GM21423 (cell line): ENCODE results near the gene SH3TC1.

Experiments used
- ATAC-seq: cut with Tn5 transposase; IDR thresholded peaks from one replicate; pipeline ENCODE4 v1.9.1; 2021; ENCODE audit warnings: mild to moderate bottlenecking, moderate library complexity; ENCODE audit not compliant: unreplicated experiment

The SH3TC1 gene

DNA sequence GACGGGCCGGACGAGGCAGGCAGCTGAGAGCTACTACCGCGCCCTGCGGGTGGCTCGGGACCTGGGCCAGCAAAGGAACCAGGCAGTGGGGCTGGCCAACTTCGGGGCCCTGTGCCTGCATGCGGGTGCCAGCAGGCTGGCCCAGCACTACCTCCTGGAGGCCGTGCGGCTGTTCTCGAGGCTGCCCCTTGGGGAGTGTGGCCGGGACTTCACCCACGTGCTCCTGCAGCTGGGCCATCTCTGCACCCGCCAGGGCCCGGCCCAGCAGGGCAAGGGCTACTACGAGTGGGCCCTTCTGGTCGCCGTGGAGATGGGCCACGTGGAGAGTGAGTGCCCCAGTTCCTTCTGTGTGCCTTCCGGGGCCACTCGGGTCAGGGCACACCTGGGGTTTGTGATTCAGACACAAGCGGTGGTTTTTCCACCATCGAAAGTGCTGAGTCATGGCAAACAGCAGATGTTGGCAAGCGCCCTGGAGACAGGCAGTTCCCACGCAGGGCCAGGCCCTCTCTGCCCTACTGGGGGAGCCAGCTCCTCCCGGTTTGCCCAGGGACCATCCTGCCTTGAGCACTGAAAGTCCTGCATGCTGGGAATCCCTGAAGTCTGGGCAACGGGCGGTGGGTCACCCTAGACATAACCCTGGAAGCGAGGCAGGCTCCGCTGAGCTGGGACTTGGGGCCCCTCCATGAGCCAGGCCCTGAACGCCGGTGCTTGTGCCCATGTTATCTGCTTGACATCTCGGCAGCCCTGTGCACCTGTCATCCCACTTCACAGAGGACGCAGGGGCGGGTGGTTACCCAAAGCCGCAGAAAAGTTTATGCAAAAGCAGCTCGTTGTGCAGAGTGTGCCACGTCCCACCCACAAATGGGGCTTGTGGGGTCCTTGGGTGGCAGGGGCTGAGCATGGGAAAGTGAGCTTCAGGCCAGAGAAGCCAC, 29.5 kb downstream of the SH3TC1 start:
- peak; percentile 70 for ATAC-seq

DNA sequence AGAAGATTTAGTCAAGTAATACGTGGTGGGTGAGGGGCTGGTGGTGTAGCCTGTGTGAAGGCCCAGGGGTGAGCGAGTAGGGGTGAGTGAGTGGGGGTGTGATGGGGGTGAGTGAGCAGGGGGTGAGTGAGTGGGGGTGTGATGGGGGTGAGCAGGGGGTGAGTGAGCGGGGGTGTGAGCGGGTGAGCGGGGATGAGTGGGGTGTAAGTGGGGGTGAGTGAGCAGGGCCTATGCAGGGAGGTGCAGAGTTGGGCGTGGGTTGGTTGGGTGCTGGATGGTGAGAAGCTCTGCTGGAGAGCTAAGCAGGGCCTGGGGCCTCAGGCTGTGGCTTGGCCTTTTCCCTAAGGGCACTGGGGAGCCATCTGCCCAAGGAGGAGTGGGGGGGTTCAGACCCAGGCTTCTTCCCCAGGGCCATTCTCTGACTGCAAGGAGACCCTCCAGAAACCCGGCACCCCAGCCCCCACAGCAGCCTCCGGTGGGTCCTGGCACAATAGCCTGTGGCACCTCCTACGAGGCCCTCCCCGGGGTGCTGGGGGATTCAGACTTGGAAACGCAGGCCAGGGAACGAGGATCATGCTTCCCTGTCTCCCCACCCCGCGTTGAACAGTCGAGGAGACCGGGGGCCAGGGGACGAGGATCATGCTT, 30.4 kb downstream of the SH3TC1 start:
- no peak for ATAC-seq

DNA sequence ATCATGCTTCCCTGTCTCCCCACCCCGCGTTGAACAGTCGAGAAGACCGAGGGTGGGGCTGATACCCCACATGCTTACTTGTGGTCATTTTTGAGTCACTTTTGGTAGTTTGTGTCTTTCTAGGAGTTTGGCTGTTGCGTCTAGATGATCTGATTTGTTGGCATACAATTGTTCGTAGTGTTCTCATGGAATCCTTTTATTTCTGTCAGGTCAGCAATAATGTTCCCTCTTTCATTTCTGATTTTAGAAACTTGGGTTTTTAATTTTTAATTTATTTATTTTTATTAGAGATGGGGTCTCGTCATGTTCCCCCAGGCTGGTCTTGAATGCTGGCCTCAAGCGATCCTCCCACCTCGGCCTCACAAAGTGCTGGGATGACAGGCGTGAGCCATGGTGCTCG, 30.9 kb downstream of the SH3TC1 start:
- ATAC-seq, result no peak

DNA sequence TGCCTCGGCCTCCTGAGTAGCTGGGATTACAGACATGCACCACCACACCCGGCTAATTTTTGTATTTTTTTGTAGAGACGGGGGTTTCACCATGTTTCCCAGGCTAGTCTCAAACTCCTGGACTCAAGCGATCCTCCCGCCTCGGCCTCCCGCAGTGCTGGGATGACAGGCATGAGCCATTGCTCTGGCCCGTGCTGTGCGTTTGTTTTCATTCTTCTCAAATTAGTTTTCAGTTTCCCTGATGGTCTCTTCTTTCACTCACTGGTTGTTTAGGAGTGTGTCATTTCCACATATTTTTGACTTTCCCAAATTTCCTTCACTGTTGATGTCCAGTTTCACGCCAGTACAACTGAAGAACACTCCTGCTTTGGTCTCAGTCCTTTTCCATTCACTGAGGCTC, 31.8 kb downstream of the SH3TC1 start:
- no peak for ATAC-seq

DNA sequence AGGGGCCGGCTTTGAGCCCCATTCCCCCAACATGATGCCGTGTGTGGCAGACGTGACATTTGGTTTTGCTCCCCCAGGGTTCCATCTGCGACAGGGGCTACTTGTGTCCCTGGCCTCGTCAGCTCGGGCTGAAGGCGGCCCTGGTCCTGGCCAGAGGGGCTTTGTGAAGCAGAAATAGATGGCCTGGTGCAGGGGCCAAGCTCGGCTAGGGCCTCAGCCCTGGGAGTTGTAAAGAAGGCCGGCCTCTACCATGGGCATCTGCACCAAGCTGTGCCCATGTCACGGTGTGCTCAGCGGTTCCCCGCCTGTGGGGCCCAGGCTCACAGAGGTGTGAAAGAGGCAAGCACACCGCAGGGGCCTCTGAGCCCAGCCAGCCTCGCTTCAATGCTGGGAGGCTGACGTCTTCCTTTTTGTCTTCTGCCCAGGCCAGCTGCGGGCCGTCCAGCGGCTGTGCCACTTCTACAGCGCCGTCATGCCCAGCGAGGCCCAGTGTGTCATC, 32.5 kb downstream of the SH3TC1 start:
- ATAC-seq, result no peak

DNA sequence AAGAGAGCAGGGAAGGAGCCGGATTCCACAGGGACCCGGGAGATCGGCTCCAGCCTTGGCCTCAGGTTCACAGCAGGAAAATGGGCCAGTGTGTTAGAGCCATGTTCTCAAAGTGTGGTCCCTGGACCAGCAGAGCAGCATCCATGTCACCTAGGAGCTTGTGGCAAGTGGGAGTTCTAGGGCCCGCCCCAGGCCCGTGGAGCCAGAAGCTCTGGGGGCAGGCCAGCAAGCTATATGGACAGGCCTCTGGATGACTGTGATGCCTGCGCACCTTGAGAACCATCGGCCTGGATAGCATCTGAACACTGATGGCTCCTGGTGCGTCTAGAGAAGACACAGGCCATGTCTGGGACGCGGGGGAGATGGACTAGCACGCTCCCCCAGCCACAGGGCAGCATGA, 33.7 kb downstream of the SH3TC1 start:
- ATAC-seq, result no peak

DNA sequence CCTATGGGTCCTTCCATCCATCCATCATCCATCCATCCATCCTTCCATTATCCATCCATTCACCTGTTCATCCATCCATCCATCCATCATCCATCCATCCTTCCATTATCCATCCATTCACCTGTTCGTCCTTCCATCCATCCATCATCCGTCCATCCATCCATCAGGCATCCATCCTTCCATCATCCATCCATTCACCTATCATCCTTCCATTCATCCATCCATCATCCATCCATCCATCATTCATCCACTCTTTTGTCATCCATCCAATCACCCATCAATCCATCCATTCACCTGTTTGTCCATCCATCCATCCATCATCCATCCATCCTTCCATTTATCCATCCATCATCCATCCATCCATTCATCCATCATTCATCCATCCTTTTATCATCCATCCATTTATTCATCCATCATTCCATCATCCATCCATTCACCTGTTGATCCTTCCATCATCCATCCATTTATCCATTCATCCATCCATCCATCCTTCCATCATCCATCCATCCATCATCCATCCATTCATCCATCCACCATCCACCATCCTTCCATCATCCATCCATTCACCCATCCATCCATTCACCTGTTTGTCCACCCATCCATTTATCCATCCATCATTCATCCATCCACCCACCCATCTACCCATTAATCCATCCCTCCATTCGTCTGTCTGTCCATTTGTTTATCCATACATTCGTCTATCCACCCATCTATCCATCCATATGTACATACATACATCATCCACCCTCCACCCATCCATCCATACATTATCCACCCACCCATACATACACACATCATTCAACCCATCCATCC, 34.8 kb downstream of the SH3TC1 start:
- ATAC-seq, result no peak

DNA sequence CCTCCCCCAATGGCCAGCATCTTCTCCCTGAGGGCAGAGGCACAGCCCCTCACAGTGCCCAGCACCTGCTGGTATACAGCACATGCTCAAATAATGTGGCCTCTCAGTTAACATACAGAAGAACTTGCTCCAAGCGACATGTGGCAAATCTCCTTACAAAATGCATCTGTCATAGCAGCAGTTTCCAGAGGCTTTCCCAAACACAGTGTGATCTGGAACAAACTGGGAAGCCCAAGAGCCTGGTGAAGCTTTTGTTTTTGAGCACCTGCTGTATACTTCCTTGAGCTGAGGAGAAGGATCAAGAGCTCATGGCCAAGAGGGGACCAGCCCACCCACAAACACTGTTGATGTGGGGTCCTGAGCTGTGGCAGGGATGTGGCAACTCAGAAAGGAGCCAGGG, 35.6 kb downstream of the SH3TC1 start:
- no peak for ATAC-seq

DNA sequence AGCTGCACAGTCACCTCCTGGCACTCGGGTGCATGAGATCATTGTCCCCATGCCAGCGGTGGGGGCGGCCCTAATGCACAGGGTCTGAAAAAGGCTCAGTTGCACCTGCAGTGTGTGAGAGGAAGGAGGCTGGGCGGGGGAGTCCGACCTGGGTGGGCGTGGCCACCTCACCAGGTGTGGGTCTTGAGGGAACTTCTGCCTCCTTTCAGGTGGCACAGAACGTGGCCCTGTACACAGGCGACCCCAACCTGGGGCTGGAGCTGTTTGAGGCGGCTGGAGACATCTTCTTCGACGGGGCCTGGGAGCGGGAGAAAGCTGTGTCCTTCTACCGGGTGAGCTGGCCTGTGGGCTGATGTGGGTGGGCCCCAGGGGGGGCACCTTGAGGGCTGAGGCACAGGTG, 36.1 kb downstream of the SH3TC1 start:
- ATAC-seq, result no peak

DNA sequence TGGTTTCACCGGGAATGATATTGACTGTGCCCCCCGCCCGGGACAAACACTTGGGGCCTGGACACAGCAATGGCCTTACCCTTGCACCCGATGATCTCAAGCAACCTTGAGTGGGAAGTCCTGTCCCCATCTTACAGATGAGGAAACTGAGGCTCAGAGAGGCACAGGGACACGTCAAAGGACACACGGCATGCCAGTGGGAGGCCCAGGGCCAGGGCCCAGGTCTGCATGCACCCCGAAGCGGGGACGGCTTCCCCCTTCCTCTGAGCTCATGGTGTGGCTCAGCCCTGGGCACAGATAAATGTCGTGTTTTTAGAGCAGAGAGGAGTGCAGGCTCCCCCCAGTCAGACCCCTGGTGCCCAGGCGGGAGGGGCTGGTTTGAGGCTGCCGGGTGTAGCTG, 36.6 kb downstream of the SH3TC1 start:
- ATAC-seq, result no peak

DNA sequence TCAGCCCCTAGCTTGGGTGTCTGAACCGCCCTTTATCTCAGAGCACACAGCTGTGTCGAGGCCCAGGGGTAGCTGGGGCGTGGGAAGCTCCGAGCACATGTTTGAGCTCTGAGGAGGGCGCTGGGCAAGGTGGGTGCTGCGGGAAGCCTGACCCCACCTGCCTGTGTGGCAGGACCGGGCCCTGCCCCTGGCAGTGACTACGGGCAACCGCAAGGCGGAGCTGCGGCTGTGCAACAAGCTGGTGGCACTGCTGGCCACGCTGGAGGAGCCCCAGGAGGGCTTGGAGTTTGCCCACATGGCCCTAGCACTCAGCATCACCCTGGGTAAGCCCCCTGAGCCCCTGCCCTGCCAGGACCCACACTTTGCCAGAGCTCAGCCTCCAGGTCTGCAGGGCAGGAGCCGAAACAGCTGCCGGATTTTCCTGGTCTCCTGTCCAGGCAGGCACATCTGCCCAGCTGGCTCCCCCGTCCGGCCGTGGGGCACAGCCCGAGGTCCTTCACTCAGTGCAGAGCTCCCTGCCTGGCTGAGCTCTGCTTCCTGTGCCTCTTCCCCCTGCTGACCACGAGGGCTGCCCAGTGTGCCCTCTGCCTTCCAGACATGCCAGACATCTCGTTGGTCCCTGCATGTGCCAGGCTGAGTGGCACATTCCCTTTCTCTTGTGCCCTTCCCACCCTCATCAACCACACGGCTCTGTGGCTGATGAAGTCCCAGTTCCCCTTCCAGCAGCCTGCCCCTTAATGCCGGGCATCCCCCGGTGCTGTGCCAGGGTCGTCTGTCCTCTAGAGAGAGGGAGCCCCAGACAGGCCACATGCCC, 37.2 kb downstream of the SH3TC1 start:
- no peak for ATAC-seq

DNA sequence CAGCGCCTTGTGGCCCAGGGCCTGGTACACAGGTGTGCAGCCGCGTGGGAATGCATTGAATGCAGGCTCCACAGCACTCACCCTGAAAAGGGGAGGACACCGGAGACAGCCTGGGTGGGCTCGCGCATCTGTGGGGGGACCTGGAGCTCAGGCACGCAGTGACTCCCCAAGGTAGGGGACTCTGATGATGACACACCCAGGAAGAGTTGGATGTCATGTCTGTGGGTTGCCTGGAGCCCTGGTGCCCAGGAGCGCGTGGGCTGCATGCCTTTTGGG, 37.8 kb downstream of the SH3TC1 start:
- no peak for ATAC-seq

DNA sequence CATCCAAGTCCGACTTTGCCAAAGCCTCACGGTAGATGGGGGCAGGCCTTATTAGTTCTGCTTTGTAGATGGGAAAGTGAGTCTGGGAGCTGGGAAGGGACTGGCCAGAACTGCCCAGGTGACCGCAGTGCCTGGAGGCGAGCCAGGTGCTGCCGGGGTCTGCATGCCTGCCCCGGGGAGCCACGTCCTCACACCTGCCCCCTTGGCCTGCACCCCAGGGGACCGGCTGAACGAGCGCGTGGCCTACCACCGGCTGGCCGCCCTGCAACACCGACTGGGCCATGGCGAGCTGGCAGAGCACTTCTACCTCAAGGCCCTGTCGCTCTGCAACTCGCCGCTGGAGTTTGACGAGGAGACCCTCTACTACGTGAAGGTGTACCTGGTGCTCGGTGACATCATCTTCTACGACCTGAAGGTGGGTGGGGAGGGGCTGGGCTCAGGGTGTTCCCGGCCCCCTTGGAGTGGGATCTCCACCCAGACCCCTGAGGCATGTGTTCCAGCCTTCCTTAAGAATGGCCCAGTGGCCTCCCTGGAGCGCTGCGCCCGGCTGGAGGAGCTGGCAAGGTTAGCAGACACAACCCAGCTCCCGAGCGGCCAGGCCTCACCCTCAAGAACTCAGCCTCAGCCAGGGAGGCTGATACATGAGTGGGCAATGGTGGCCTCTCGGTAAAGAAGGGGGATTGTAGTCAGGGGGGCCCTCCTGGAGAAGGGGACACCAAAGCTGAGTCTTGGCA, 38.3 kb downstream of the SH3TC1 start:
- no peak for ATAC-seq

DNA sequence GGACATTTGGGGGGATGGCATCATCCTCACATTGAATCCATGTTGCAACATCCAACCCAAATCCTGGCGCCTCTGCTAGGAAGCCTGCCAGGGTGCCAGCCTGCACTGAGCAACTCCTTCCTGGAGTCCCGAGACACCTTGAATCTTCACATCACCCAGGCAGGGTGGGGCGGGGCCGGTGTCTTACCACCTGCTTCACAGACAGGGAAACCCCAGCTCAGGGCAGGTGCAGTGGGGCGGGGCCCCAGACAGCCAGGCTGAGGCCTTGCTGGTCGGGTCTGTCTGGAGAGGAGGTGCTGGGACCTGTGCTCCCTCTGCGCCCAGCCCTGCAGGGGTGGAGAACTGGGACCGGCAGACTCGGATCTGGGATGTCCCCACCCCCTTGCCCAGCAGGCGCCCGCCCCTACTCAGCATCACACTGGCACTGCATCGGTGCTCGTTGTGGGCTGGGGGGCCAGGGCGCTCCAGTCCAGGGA, 39.0 kb downstream of the SH3TC1 start:
- no peak for ATAC-seq

DNA sequence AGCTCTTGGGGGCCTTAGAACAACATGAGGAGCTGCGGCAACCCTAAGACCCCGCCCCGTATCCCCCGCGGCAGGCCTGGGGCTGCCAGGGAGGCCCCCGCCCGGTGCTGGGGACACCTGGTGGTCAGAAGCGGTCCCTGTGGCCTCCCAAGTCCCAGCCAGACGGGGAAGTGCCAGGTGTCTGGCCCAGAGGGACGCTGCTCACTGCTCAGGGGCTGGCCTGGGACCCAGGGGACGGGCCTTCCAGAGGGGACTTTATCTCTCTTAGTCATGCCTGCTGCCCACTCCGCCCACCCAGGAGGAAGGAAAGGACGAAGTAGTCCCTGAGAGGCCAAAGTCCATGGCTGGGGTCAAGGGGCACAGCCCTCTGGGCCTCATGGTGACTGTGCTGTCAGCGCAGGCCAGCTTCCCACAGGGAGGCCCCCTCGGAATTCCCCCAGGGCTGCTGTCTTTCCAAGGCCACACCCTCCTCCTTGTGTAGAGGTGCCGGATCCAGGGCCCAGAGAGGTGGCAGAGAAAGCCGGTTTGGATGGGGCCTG, 39.5 kb downstream of the SH3TC1 start:
- ATAC-seq, result no peak

DNA sequence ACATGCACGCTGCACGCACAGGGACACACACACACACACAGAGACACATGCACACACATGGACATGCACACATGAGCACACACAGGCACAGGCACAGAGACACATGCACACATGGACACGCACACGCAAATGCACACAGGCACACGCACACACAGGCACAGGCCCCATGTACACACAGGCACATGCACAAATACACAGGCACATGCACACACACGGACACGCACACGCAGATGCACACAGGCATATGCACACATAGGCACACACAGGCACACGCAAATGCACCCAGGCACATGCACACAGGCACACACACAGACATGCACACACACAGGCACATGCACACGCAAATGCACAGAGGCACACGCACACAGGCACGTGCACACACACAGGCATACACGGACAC, 40.1 kb downstream of the SH3TC1 start:
- no peak for ATAC-seq

DNA sequence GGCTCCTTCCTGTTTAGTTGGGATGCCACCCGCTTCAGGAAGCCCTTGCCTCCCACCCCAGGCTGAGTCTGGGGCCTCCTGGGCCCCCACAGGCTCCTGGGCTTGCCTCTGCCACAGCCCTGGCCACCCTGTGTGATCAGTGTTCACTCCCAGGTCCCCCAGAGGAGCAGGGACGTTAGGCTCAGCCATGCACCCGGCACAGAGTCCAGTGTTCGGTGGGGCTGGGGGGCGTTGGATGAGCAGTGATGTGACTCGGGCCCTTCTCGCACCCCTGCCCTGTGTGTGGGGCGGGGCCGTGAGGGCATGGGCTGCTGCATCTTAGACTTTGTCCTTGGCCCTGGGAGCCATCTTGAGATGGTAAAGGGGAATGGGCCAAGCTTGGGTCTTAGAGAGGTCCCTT, 40.6 kb downstream of the SH3TC1 start:
- no peak for ATAC-seq

DNA sequence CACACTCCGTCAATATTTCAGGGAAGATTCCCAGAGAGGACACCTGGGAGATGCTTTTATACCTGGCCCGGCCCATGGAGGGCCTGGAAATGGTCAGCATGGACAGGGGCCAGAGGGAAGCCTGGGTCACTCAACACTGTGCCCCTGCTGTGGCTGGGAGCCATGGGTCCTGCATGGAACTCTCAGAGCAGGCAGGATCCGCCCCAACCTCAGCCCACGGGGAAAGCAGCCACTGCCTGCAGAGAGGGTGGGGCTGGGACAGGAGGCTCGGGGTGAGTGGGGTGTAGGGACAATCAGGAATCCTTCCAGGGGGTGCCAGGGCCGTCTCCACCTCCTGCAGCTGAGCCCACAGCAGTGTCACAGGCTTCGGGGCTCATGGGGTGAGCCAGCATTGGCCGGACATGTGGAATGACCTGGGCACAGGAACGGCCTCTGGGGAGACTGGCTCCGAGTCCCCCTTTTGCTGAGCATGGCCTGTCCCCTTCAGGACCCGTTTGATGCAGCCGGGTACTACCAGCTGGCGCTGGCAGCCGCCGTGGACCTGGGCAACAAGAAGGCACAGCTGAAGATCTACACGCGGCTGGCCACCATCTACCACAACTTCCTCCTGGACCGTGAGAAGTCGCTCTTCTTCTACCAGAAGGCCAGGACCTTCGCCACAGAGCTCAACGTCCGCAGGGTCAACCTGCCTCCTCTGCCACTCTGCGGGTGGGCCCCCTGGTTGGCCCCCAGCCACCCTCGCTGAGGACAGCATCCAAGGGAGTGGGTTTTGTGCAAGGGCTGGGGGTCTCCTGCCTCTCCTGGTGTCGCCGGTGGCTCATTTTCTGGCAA, 41.3 kb downstream of the SH3TC1 start:
- no peak for ATAC-seq
